Retina (tissue), 1 donor: ENCODE data around the gene MSI2.

Experiments
- DNase-seq: peaks from one replicate; pipeline ENCODE4 v3.0.0-alpha.2; 2016

The MSI2 gene

DNA sequence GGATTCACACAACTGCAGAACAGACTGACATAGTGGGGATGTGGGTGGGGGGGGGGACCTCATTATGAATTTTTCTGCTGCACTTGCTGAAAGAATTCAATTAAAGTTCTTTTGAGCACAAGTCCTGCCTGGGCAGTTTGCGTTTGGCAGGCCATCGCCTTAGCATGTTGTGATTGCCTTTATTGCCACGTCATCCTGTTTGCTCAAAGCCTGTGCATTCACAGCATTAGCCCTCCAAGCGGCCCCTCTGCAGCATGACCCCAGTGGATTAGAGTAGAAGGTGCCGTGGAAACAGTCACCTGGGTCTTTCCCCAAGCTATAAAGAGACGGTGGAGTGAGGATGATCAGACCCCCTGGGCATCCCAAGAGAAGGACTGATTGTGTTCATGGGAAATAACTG is 17.2 kb downstream of the MSI2 start:
- DNase-seq, result peak; percentile 72

DNA sequence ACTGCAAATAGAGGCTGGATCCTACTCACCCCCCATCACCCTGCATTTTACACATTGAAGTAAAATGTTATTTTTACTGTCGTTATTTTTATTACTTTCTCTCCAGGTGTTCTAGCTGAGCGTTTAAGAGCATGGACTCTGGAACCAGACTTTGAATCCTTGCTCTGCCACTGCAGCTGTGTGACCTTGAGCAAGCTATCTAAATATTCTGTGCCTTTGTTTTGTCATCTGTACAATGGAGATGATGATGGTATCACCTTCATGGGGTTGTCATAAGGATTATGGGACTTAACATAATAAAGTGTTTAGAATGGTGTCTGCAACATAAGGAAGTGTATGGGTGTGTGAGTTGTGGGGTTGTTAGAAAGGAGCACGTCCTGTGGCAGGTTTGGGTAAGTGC is 17.8 kb downstream of the MSI2 start:
- no peak for DNase-seq

DNA sequence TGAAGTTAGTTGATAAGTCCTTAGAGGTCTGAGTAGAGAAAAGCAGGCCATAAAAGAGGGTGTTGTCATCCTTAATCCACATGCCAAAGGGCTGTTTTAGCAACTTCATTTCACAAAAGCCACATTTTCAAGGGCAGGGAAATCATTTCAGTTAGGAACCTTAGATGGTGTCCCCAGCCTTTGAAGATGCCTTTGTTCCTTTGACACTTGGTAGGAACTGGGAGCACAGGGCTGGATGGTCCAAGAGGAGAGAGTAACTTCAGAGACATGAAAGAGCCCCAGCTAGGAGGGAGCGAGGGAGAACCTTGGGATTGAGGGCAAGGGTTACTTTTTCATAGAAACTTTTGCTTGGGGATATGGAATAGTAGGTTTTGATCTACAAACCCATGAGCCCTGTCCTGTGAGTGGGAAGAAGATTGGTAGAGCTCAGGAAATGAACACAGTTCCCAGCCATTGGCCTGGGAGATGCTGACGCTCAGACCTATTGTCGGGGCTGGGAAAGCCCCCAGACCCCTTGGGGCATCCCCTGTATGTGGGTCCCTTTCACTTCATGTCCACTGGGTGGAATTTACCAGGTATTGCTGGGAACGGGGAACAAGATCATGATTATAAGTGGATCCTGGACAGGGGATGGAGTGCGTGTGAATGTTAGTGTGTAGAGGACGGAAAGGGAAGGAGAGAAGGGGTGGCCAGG is 18.9 kb downstream of the MSI2 start:
- DNase-seq, result no peak

DNA sequence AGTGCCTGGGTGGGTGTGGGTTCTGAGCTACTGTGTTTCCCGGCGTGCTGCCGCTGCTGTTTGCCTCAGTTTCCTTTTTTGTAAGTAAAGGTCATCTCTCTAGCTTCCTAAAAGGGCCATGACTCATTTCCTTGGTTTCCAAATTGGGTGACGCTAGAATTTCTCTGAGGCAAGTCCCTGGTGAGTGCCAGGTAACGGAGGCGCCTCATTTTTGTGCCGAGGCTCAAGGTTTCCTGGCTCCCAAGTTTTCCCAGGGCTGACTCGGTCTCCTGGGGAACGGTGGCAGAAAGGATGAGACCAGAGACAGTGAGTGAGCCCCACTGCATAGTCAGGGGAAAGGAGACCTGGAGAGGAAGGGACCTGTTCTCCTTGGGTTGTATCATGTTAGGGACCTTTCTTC is 20.3 kb downstream of the MSI2 start:
- DNase-seq, result no peak

DNA sequence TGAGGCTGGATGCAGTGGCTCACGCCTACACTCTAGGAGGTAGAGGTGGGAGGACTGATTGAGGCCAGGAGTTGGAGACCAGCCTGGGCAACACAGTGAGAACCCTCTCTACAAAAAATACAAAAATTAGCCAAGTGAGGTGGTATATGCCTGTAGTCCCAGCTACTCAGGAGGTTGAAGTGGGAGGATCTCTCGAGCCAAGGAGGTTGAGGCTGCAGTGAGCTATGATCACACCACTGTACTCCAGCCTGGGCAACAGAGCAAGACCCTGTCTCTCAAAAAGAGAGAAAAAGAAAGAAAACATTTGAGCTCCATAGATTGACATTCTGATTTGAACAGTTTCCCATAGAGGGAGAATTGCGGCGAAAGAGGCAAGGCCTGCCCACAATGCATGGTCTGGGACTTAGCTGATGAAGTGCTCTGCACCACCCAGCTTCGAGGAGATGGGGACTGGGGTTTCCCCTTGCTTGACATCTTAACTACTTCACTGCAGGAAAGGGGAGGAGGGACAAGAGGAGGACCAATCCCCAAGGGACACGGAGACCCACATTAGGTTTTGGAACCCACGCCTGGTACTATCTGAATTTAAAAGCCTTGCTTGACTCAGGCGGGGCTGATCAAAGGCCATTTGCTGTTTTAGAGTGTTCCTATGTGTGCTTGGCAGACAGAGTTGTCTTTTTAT is 21.7 kb downstream of the MSI2 start:
- no peak for DNase-seq

DNA sequence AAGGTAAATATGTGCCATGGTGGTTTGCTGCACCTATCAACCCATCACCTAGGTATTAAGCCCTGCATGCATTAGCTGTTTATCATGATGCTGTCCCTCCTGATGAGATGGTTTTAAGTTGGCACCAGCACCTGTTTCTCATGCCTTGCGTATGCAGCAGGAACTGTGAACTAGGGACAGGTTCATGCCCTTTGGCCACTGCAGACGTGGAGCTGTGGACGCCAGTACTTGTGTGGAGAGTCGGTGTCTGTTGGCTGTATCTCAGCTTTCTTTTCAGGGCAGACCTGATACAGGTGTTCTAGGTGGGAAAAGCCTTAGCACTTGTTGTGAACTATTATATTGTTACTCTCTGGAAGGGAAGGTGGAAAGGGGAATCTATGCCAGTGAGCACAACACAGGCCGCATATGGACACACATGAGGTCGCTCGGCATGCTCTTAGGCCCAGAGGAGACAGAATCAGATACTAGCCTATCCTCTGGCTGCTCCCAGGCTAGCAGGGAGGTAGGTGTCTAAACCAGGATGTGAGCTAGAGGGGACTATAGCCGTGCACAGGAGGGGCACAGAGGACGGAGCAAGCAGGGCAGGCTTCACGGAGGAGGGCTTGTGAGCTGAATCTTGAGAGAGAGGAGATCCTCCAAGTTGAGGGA is 22.5 kb downstream of the MSI2 start:
- DNase-seq, result no peak

DNA sequence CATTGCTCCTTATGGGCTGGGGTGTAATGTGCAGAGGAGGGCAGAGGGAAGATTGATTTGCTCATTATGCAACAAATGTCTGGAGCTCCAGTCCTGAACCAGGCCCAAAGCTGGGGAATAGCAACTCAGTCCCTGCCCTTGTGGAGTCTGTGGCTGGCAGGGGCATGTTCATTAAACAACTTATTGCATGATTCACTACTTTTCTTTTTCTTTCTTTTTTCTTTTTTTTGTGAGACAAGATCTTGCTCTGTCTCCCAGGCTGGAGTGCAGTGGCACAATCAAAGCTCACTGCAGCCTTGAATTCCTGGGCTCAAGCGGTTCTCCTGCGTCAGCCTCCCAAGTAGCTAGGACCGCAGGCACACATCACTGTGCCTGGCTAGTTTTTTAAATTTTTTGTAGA is 23.1 kb downstream of the MSI2 start:
- DNase-seq, result no peak

DNA sequence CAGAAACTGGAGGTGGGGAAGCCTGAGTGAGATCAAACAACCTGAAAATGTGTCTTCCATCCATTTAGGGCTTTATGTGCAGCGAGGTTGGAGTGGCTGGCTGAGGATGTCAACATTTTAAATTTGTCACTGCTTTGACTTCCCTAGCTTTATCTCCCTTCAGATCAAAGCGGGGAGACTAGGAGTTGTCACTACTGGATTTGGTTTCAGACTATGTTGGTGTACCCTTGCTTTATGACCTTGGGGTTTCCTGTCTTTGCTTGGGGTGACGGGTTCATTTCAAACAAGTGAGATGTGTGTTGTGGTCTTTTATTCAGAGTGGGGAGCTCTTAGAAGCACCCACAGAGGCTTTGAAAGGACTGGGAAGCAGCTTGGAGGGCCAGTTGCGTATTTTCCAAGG is 25.6 kb downstream of the MSI2 start:
- DNase-seq, result no peak

DNA sequence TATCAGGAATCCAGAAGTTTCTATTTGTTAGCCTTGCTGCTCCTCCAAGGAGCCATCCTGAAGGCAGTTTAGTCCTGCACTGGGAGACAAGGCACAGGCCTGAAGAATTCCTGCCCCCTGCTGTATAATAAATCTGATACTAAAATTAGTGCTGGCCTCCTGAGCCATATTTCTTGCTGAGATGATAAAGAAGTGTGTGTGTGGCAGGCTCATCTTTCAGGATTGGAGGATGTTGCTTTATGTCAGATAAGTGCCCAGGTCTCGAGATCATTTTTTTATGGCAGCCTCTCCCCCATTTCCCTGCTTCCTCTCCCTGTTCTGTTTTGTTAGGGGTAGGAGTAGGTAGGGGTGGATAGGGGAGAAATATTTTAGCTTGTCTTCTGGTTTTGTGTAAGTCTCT is 26.0 kb downstream of the MSI2 start:
- no peak for DNase-seq

DNA sequence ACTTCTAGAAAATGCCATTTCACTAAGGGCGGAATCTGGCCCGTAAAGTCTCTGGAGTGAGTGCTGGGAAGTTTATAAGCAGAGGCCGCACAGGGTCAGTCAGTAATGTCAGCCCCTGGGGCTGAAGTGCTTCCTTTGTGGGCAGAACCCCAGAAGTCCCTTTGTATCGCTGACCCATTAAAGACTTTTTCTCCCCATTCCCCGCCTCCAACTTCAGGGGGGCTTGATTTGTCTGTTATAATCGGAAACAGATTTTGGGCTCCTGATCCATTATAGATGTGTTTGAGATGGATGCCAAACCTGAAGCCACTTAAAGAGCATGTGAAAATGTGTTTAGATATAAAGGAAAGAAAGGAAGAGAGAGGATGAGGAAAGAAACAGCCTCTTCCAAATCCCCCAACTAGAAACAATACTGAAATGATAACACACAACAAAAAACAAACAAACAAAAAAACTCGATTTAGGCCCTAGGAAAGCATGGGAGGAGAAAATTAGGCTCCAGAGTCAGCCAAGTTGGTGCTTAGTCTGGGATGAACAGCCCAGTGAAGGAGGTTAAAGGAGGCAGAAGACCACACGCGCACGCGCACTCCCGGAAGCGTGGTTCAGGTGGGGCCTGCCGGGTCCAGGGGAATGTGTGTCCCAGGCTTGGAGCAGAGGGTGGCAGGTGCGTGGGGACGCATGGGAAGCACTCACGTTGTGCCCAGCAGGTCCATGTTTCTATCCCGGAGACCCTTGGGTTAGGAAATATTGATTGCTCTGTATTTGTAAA is 27.1 kb downstream of the MSI2 start:
- no peak for DNase-seq

DNA sequence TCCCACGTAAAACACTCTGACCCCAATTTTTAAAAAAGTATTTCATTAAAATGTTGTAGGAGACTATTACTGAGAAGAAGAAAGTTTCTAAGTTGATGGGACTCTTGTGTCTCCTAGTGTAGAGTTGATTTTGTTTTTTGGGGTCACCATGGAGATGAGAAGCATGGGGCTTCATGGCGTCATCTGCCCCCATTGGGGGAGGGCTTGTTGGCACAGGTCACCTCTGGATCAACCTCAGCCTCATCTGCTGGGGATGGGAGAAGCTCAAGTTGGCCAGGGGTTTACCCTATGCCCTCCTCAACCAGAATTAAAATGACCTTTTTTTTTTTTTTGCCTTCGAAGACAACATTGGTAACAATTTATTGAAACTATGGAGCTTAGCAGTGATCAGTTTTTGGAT is 28.3 kb downstream of the MSI2 start:
- DNase-seq, result no peak

DNA sequence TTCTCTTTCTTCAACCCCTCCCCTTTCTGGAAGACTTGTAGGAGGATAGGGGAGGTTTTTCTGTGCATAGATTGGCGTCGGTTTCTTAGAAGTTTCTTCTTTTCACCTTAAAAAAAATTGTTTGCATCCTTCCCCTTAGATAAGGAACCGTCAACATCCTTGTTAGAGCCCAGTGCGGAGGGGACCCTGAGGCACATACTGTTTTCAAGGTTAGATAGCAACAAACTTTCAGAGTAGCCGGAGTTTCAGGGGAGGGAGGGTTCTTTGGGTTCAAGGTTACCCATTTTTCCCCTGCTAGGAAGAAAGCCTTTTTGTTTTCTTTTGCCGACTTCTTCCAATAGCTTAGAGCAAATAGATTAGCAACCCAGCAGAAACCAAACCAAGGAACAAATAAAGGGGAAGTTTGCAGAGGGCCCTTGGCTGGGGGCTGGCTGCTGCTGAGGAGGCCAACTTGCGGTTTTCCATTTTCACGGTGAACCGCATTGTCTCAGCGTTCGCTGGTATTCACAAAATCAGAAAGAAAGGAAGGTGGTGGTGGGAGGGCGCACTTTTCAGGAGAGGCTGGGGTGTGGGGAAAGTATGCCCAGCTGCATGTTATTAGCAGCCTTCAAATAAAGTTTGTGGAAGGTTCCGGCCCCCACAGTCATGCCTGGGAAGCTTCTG is 28.8 kb downstream of the MSI2 start:
- DNase-seq, result peak; percentile 66

DNA sequence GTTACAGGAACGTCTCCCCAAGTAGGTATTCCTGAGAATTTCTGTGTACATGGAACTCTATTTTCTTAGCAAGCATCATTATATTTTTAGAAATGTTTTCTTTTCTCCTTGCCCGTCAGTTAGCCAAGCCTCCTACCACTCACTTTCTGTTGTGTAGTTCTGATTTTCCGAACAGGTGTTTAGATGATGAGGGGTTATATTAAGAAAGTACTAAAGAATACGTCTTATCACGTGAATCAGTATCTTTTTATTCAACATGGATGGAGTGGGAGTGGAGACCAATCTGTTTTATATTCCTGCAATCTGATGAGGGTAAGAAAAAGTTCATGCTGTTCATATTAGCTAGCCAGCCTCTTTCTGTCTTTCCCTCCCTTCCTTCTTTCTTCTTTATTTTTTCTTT is 29.4 kb downstream of the MSI2 start:
- no peak for DNase-seq

DNA sequence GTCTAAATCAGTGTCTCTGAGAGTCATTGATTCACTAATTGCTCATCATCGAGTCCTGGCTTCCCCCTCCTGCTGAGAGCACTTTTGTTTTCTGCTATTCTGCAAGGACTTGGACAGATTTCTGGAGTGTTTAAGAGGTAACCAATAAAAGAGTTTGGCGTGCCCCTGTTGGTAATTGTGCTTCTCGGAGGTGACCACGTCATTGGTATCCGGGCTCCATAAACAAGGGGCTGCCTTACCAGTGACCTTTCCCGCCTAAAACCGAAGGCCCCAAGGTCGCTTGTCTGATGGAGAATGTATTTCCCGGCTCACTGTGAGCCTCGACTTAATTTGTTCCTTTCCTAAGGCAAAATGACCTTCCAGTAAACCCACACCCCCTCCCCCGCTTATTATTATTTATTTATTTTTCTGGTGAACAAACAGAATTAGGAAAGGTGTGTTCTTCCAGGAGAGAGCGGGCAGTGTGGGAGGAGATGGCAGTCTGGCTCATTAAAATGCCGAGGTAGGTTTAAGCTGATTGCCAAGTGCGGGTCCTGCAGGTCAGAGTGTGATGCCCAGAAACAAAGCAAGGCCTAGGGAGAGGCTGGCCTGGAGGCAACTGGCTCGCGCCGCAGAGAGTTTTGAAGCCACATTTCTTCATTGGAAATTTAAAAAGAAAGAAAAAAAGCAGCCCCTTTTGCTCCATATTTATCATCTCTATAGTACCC is 30.2 kb downstream of the MSI2 start:
- peak; percentile 85 for DNase-seq

DNA sequence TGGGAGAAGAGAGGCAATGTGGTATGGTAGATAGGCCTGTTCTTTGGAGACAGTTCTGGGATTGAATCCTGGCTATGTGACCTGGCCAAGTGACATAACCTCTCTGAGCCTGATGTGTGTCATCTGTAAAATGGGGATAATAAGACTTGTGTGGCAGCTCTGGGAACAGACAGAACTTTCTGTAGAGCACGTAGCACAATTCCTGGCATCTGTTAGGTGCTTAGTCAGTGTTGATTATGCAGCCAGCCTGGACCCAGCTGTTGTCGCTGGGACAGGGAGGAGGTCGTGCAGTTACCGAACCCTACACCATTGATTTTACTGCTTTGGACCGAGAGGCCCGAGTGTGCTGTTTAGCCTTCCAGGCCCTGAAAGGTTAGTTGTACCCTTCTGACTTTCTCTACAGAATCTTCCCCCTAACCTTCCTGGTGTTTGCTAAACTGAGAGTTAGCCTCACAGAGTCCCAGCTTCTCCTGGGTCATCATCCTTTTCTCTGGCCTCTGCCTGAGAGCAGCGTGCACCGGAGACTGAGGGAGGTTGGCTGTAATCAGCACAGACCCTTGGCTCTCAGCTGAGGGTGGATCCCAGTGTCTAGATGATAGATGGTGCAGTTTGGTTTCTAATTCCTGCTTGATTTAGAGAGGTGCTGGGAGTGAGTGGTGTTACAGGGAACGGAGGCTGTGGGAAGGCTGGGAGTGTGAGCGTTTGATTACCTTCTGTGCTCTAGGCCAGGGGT is 31.9 kb downstream of the MSI2 start:
- DNase-seq, result no peak

DNA sequence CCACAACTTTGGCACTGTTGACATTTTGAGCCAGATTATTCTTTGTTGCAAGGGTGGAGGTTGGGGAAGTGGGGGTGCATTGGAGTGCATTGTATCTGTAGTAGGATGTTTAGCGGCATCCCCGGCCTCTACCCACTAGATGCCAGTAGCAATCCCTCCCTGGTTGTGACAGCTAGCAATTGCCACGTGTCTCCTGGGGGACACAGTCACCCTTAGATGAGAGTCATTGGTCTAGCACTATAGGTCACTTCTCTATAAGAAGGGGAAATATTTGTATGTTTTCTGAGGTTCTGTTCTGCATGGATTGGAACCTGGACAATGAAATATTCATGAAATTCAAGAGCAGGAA is 32.4 kb downstream of the MSI2 start:
- no peak for DNase-seq

DNA sequence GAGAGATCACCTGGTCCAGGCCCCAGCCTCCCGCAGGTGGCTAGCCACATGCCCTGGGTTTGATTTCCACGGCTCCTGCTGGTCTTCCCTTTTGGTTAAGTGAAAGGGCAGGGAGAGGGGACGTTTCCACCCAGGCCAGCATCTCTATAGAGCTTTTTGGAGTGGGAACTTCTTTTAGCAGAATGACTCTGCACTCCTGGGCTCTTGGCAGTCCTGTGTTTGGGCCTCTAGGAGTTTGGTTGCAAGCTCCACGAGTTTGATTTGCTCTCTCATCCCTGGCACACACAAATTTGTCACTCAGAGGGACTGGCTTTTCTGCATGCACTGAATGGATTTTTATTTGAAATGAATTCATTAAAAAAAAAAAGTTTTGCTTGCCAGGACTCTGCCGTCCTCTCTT is 32.8 kb downstream of the MSI2 start:
- no peak for DNase-seq

DNA sequence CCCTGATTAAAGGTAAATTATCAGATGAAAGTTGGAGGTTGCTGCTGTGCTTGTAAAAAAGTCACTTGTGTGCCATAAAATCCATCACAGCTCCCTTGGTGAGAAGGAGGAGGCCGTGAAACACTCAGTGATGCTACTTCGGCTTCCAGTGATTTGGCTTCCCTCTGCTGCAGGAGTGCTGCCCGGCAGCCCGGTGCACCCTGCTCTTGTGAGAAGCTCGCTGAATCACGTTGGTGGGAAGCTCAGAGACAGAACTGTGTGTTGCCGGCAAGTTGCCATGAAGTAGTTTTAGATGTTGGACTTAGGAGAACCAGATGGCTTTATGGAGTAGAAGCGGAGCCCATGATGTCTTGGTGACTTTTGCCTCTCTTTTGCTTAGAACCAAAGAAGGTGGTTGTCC is 33.3 kb downstream of the MSI2 start:
- no peak for DNase-seq

DNA sequence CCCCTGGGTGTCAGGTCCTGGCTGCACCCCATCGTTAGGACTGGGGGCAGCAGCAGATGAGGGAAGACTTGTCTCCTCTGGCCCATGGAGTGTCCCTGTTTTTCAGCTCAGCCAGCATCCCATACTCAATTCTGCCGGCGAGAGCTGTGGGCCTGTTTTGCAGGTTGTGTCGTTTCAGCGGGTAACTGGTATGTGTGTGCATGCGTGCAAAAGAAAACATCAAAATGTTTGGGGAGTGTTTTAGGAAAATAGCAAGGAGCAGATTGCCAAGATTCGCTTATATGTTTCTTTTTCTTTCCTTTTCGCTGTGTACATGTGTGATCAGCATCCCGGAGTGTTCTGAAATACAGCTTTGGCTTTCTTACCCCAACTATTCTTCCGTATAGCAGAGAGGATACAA is 34.7 kb downstream of the MSI2 start:
- DNase-seq, result no peak

DNA sequence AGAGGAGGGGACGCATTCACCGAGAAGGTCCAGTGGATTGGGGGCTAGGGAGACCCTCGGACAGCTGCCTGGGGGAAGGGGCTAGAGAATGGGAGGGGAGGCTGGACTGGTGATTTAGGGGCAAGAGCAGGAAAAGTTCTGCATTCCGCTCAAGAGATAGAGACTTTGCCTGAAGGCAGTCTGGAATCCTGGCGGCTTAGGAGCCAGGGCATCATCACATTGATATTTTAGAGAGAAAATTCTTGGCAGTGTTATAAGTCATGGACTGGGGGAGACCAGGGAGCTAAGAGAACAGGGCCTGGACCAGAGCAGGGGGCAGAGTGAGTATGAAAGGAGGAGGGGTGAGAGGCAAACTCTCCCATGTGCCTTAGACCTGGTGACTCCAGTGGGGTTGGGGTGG is 35.8 kb downstream of the MSI2 start:
- DNase-seq, result no peak

DNA sequence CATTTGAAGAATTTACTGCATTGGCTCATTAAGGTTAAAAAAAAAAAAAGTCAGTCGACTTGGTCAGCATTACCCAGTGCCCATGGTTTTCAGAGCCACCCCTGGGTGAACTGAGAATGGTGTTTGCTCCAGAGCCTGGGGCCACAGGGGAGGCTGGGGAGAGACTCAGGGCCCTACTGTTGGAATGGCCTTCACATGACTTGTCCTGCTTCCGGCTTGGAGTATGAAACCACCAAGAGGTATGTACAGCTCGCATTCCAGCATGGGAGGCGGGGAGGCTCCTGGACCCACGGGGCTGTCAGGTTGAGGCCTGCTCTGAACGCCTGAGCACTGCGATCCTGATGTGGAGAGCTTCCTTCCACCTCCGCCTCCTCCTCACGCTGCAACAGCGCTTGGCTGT is 36.8 kb downstream of the MSI2 start:
- DNase-seq, result no peak

DNA sequence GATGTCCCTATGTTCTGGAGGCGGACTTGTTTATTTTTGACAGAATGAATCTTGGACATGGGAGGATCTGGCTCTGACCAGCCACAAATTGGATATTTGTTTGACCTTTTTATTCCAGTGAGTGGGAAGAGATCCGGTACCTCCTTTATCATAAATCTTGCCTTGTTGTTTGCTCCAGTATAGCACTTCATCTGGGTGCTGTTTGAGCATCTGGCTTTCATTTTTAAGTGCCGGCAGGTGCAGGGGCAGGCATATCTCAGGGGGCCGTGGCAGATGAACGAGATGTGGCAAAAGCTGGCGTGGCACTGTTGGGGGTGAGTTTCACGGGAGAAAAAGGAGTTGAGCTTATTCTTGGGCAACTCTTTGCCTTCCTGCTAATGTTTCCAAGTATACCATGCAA is 37.8 kb downstream of the MSI2 start:
- DNase-seq, result no peak
